ENCODE measurements around the gene PPP5C. TPM values are rescaled to one million over a fixed set of nuclear protein-coding genes. Genes with fewer than 3 reads are reported as not detected.
"Not testable (repeated sequence)": the region's sequence is repeated elsewhere in the genome, so short reads cannot be mapped to it uniquely, and the experiment has no call there.

The PPP5C gene
- total RNA-seq, 1 donor from 2014 or later = 114 TPM

DNA sequence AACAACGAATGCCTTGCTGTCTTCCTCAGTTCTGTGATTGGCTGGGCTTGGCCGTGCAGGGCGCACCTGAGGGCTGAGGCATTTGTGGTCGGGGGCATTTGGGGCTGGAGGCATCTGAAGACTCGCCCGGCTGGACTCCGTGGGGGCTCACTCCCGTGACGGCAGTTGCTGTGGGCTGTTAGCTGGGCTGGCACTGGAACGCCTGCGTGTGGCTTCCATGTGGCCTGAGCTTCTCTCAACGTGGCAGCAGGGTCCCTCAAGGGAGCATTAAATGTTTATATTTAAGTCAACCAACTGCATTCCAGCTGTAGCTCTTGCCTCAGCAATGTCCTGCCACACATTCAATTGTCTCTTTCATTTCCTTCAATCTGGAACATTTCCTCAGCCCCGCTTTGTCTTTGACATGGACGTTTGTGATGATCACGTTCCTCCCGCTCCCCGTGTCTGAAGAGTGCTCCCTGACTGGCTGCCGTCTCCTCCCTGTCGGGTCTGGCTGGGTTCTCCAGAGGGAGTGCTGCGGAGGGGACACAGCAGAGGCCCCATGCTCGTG lies 45.4 kb downstream of the PPP5C start:
- H3K27ac Mint-ChIP-seq (ENCODE audit: unreplicated experiment) = peak overlapping the region; percentile 97
- H3K27me3 Mint-ChIP-seq (ENCODE audit: low read depth) = no peaks in the 10 kb centered on the region
- peaks cover 12% of the 10 kb centered on the region for H3K4me1 Mint-ChIP-seq
- H3K4me3 Mint-ChIP-seq = no peak overlapping the region
- peaks cover 24% of the 10 kb centered on the region for H3K36me3 Mint-ChIP-seq (ENCODE audit: low read depth)
- DNase-seq (ENCODE audit: low read depth, low spot score) = no peak
- TF ChIP-seq, protein P1, sequence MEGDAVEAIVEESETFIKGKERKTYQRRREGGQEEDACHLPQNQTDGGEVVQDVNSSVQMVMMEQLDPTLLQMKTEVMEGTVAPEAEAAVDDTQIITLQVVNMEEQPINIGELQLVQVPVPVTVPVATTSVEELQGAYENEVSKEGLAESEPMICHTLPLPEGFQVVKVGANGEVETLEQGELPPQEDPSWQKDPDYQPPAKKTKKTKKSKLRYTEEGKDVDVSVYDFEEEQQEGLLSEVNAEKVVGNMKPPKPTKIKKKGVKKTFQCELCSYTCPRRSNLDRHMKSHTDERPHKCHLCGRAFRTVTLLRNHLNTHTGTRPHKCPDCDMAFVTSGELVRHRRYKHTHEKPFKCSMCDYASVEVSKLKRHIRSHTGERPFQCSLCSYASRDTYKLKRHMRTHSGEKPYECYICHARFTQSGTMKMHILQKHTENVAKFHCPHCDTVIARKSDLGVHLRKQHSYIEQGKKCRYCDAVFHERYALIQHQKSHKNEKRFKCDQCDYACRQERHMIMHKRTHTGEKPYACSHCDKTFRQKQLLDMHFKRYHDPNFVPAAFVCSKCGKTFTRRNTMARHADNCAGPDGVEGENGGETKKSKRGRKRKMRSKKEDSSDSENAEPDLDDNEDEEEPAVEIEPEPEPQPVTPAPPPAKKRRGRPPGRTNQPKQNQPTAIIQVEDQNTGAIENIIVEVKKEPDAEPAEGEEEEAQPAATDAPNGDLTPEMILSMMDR (conservative IDR thresholded peaks at IDR 0.05) = no peak
- no peaks in the 10 kb centered on the region for H3K9me3 Mint-ChIP-seq

DNA sequence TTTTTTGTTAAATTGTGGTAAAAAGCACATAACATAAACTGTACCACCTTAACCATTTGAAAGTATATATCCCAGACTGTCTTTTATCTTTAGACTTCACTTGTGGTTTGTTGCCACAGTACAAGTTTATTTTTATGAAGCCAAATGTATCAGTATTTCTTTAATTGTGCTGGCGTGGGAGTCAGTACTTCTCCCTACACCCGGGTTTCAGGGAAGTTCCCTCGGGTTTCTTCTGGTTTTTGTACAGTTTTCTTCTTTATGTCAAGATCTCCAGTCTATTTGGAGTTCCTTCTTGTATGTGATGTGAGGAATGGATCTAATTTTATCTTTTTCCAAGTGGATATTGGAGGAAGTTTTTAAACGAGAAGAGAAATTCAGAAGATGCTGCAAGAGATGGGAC lies 46.0 kb downstream of the PPP5C start:
- Mint-ChIP-seq H3K9me3 (no peaks in the 10 kb centered on the region), H3K4me1 (peaks cover 16% of the 10 kb centered on the region), H3K36me3 (ENCODE audit: low read depth) (peaks cover 19% of the 10 kb centered on the region), H3K27me3 (ENCODE audit: low read depth) (no peaks in the 10 kb centered on the region), H3K4me3 (no peak overlapping the region), H3K27ac (ENCODE audit: unreplicated experiment) (peak overlapping the region; percentile 97)
- TF ChIP-seq, protein P1 (conservative IDR thresholded peaks at IDR 0.05) = no peak
- no peak for DNase-seq (ENCODE audit: low read depth, low spot score)

DNA sequence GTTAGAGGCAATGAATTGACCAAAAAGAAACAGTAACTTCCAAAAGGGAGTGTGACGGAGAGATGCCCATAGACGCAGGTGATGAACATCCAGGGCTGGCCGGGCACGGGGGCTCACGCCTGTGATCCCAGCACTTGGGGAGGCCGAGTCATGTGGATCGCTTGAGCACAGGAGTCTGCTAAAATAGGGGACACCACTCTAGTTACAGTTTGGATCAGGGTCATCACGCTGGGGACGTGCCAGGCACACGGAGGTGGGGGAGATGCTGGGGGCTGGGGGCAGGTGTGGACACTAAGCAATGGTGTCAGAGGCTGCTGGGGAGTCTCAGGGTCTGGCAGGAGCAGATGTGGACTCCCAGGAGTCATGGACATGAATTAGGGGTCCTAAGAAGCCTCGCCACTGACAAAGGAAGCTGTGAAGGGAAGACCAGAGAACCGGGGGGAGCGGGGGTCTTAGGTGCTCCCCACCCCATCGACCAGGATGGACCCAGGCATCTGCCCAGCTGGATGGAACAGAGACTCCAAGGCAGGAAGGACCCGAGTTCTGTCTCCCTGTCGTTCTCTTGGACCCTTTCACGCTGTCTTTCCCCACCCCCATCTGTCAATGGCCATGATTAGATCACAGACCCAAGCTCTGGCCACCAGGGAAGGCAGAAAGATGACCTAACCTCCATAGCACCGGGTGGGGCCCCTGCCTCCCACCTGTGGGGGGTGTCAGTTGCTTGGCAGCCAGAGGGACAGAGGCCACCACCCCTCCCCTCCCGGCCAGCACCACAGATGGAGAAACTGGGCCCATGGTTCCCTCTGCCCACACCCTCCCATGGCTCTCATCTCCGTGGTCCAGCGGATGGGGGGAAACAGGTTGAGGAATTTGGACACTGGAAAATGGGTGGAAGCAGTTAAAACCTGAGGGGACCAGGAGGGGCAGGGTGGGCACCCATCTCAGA lies 46.8 kb downstream of the PPP5C start:
- no peak for DNase-seq (ENCODE audit: low read depth, low spot score)
- TF ChIP-seq, protein P1 (conservative IDR thresholded peaks at IDR 0.05) = no peak
- Mint-ChIP-seq H3K27ac (ENCODE audit: unreplicated experiment) (no peak overlapping the region), H3K4me3 (no peak overlapping the region), H3K9me3 (no peaks in the 10 kb centered on the region), H3K36me3 (ENCODE audit: low read depth) (peaks cover 13% of the 10 kb centered on the region), H3K27me3 (ENCODE audit: low read depth) (no peaks in the 10 kb centered on the region), H3K4me1 (peaks cover 16% of the 10 kb centered on the region)

DNA sequence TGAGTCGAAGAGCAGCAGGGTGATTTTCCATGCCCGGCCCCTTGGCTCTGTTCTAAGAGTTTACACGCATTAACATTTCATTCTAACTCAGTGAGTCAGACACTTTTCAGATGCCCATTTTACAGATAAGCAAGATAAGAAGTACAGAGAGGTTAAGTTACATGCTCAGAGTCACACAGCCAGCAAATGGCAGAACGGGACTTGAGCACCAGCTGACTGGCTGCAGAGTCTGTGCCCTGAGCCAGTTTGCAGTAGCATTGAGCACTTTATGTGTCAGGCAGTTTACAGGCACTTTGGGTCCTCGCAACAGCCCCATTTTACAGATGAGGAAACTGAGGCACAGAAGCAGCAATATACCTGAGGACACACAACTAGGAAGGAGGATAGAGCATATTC lies 47.5 kb downstream of the PPP5C start:
- Mint-ChIP-seq H3K4me3 (no peak overlapping the region), H3K27me3 (ENCODE audit: low read depth) (no peaks in the 10 kb centered on the region), H3K9me3 (no peaks in the 10 kb centered on the region), H3K4me1 (peaks cover 16% of the 10 kb centered on the region), H3K36me3 (ENCODE audit: low read depth) (peaks cover 8% of the 10 kb centered on the region), H3K27ac (ENCODE audit: unreplicated experiment) (no peak overlapping the region)
- TF ChIP-seq, protein P1 (conservative IDR thresholded peaks at IDR 0.05) = no peak
- no peak for DNase-seq (ENCODE audit: low read depth, low spot score)

DNA sequence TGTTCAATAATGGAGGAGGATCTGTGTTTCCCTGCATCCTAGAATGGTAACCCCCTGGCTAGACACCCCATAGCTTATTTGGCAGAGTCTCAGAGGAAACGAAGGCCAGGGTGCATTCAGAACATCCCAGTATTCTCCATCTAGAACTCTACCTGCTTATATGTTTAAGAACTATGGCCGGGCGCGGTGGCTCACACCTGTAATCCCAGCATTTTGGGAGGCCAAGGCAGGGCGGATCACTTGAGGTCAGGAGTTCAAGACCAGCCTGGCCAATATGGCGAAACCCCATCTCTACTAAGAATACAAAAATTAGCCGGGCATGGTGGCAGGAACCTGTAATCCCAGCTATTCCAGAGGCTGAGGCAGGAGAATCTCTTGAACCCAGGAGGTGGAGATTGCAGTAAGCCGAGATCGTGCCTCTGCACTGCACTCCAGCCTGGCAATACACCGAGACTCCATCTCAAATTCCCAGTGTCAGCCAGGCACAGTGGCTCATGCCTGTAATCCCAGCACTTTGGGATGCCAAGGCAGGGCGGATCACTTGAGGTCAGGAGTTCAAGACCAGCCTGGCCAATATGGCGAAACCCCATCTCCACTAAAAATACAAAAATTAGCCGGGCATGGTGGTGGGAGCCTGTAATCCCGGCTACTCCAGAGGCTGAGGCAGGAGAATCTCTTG lies 51.1 kb downstream of the PPP5C start:
- H3K36me3 Mint-ChIP-seq (ENCODE audit: low read depth); H3K27me3 Mint-ChIP-seq (ENCODE audit: low read depth); H3K4me3 Mint-ChIP-seq; H3K9me3 Mint-ChIP-seq; DNase-seq (ENCODE audit: low read depth, low spot score): not testable (repeated sequence)
- H3K4me1 Mint-ChIP-seq = peaks cover 17% of the 10 kb centered on the region
- H3K27ac Mint-ChIP-seq (ENCODE audit: unreplicated experiment) = peak overlapping the region; percentile 2

All from neural crest cell (in vitro differentiated cells).